Muscle of arm (tissue), 12 donors: ENCODE measurements around the gene EGR4. TPM values are rescaled to one million over a fixed set of nuclear protein-coding genes. Genes with fewer than 3 reads are reported as not detected.

Experiments
- DNase-seq: peaks from one replicate; pipeline ENCODE4 v3.0.0-alpha.2; 2013
- polyA plus RNA-seq, 12 donors: library from polyadenylated mRNA; unstranded; fragments of 120-200 nt; gene quantifications; one replicate each; pipeline ENCODE4 v1.2.1, GENCODE V29; 2013; ENCODE audit not compliant: insufficient read length in 12 of 12

The EGR4 gene
- polyA plus RNA-seq, 12 donors, result 0.11 TPM; not detected in 11

GRCh38 chr2:73250872-73251846 lies 42.2 kb downstream of the EGR4 start:
- no peak for DNase-seq

GRCh38 chr2:73249636-73250035 lies 43.7 kb downstream of the EGR4 start:
- no peak for DNase-seq

- DNase-seq, result no peak
Measured at GRCh38 chr2:73246850-73247249, 46.5 kb downstream of the EGR4 start.

- no peak for DNase-seq
Measured at GRCh38 chr2:73244580-73244979, 48.8 kb downstream of the EGR4 start.

- no peak for DNase-seq
Measured at GRCh38 chr2:73243884-73244570, 49.3 kb downstream of the EGR4 start.

Other genes with a start within 250 kb of the EGR4 start
- gene SFXN5, start 221.8 kb downstream of the EGR4 start, polyA plus RNA-seq, result 10 to 100 TPM in 1 of 12 donors, 1 to 10 TPM in 10, not detected in 1; 4.9 to 10.6 (median 6.7) TPM
- 10 to 100 TPM in 11 of 12 donors, not detected in 1; 11.5 to 21.2 (median 13.7) TPM for gene RAB11FIP5, start 180.6 kb downstream of the EGR4 start, polyA plus RNA-seq
- under 1 TPM in 3 of 12 donors, not detected in 9; 0.06 to 0.08 (median 0.07) TPM for gene NOTO, start 91.0 kb downstream of the EGR4 start, polyA plus RNA-seq
- gene SMYD5, start 79.3 kb downstream of the EGR4 start, polyA plus RNA-seq, result 10 to 100 TPM in 11 of 12 donors, not detected in 1; 25.3 to 44.6 (median 30.2) TPM
- gene PRADC1, start 60.3 kb downstream of the EGR4 start, polyA plus RNA-seq, result 10 to 100 TPM in 11 of 12 donors, not detected in 1; 15.9 to 32.8 (median 26.7) TPM
- 100 to 1,000 TPM in 11 of 12 donors, not detected in 1; 167 to 224 (median 189) TPM for gene CCT7, start 59.2 kb downstream of the EGR4 start, polyA plus RNA-seq
- gene FBXO41, start 9.1 kb downstream of the EGR4 start, polyA plus RNA-seq, result 1 to 10 TPM in 1 of 12 donors, under 1 TPM in 9, not detected in 2; 0.12 to 2.0 (median 0.25) TPM
- 10 to 100 TPM in 11 of 12 donors, not detected in 1; 15.2 to 58.4 (median 18.8) TPM for gene ALMS1, start 92.3 kb upstream of the EGR4 start, polyA plus RNA-seq